K562 (cell line): ENCODE measurements around the gene RASIP1. TPM values are rescaled to one million over a fixed set of nuclear protein-coding genes. Genes with fewer than 3 reads are reported as not detected.
A peak's percentile ranks its signal among the peaks of the same experiment; 100 is the strongest.

Experiments used
- CHD4 ChIP-seq: fragments of 200-600 bp; sonication (generic); IDR thresholded peaks from 3 replicates; pipeline ENCODE4 v1.6.1; 2012; ENCODE audit warnings: low read depth, mild to moderate bottlenecking, mixed read lengths, low read length, inconsistent platforms; ENCODE audit not compliant: insufficient read depth, insufficient replicate concordance, poor library complexity, severe bottlenecking
- ELF1 ChIP-seq: fragments of 200-800 bp; sonication (Bioruptor generic); IDR thresholded peaks from 2 replicates; pipeline ENCODE4 v1.6.1; 2016; ENCODE audit warnings: missing genetic modification characterization, missing compliant biosample characterization
- FOS ChIP-seq: IDR thresholded peaks from 3 replicates; pipeline ENCODE4 v1.6.1; 2011; ENCODE audit not compliant: insufficient read length; ENCODE audit errors: extremely low read depth
- HDAC8 ChIP-seq: fragments of 450-650 bp; IDR thresholded peaks from 2 replicates; pipeline ENCODE4 v1.6.1; 2016; ENCODE audit warnings: mild to moderate bottlenecking, missing genetic modification characterization, moderate library complexity, missing compliant biosample characterization
- HMGN3 ChIP-seq: IDR thresholded peaks from 2 replicates; pipeline ENCODE4 v1.6.1; 2011; ENCODE audit warnings: borderline replicate concordance, low read depth, mild to moderate bottlenecking, mixed read lengths, low read length; ENCODE audit not compliant: insufficient read length; ENCODE audit errors: extremely low read depth
- NCOR1 ChIP-seq: fragments of 450-650 bp; IDR thresholded peaks from 2 replicates; pipeline ENCODE4 v1.6.1; 2016; ENCODE audit warnings: mild to moderate bottlenecking, moderate library complexity
- RERE ChIP-seq: sonication (generic); formaldehyde crosslinking; IDR thresholded peaks from 2 replicates; pipeline ENCODE4 v1.8.0; 2023; ENCODE audit warnings: missing genetic modification reagents, mild to moderate bottlenecking, borderline replicate concordance
- RFX1 ChIP-seq: fragments of 450-650 bp; IDR thresholded peaks from 2 replicates; pipeline ENCODE4 v1.6.1; 2016; ENCODE audit warnings: mild to moderate bottlenecking, moderate library complexity
- SIX5 ChIP-seq, 2 experiments: IDR thresholded peaks; 2 replicates each; pipeline ENCODE4 v1.6.1; 2011; ENCODE audit warnings: low read length in 2 of 2, borderline replicate concordance in 1 of 2, low read depth in 1 of 2, mild to moderate bottlenecking in 1 of 2, moderate library complexity in 1 of 2; ENCODE audit not compliant: insufficient read depth in 1 of 2
- SMAD2 ChIP-seq: fragments of 150-350 bp; IDR thresholded peaks from 2 replicates; pipeline ENCODE4 v1.6.1; 2014; ENCODE audit warnings: low read depth, mild to moderate bottlenecking, low read length
- TEAD1 ChIP-seq, 2 experiments: fragments of 450-650 bp in 1 of 2; sonication (generic) in 1 of 2; formaldehyde crosslinking; IDR thresholded peaks; 2 replicates each; pipeline versions ENCODE4 v1.4.0 to v1.8.0; 2020 to 2022; ENCODE audit warnings: mild to moderate bottlenecking in 2 of 2, missing genetic modification reagents in 1 of 2
- ZMIZ1 ChIP-seq, 2 experiments: fragments of 150-350 bp in 1 of 2; IDR thresholded peaks; 2 replicates each; pipeline ENCODE4 v1.6.1; 2012 to 2016; ENCODE audit warnings: low read depth in 2 of 2, low read length in 2 of 2, mild to moderate bottlenecking in 1 of 2, moderate library complexity in 1 of 2
- ZNF282 ChIP-seq: sonication (generic); formaldehyde crosslinking; IDR thresholded peaks from 2 replicates; pipeline ENCODE4 v1.8.1; 2023; ENCODE audit warnings: missing genetic modification reagents
- ZSCAN32 ChIP-seq: fragments of 450-650 bp; formaldehyde crosslinking; IDR thresholded peaks from 2 replicates; pipeline ENCODE4 v1.4.0; 2020; ENCODE audit warnings: mild to moderate bottlenecking, moderate library complexity
- polyA plus RNA-seq, 8 experiments: library from polyadenylated mRNA; depleted of rRNA in 4 of 8; stranded (reverse) in 5 of 8; unstranded in 3 of 8; fragments of >200 nt; fragmentation: Nextera tagmentation in 2 of 8; fragmentation: Illumina TruSeq in 1 of 8; extraction: Ambion mirVana in 2 of 8; extraction: Trizol in 1 of 8; gene quantifications; 2 replicates each; pipeline versions ENCODE4 v1.2.1 to v1.2.3, GENCODE V29; 2011 to 2014; ENCODE audit warnings: inconsistent platforms in 1 of 8, missing spikeins in 1 of 8
- total RNA-seq, 7 experiments: library from RNA; depleted of rRNA in 6 of 7; stranded (reverse); fragments of >200 nt in 6 of 7; fragmentation: Illumina TruSeq in 2 of 7; extraction: Trizol in 2 of 7; gene quantifications; 2 replicates each; pipeline versions ENCODE4 v1.2.1 to v1.2.3, GENCODE V29; 2011 to 2021; ENCODE audit warnings: low replicate concordance in 1 of 7

RASIP1 gene
- total and polyA plus RNA-seq, 9 of the 15 experiments (the other 6 are each of a cell fraction or from before 2014, with no cell fraction given) = 0.20 to 4.7 (median 1.5) TPM

- 0 out of 4 replicates have a peak, but pooled peaks of 1 of the 2 experiments have one; percentile 6 for TF ChIP-seq ZMIZ1 (IDR thresholded peaks at IDR 0.05; ENCODE audit: low read depth in 2 of 2, low read length in 2 of 2)
- TF ChIP-seq RFX1 = no peak
- TF ChIP-seq HMGN3 = no peak
- peak; percentile 76 for TF ChIP-seq ELF1 (tag)
- no peak for TF ChIP-seq TEAD1 (CRISPR knock-in tag; IDR thresholded peaks at IDR 0.05)
- no peak for TF ChIP-seq CHD4
- TF ChIP-seq SMAD2 = no peak
- TF ChIP-seq ZNF282 (CRISPR knock-in tag) = no peak
- no peak for TF ChIP-seq NCOR1
- no peak for TF ChIP-seq FOS
- TF ChIP-seq SIX5 (IDR thresholded peaks at IDR 0.05; ENCODE audit: borderline replicate concordance in 1 of 2, insufficient read depth in 1 of 2, low read depth in 1 of 2, low read length in 2 of 2) = peak; percentile 95
- no peak for TF ChIP-seq ZSCAN32 (CRISPR knock-in tag)
- no peak for TF ChIP-seq RERE (CRISPR knock-in tag)
- no peak for TF ChIP-seq HDAC8 (tag)
Measured at GRCh38 chr19:48724796-48725753, 15.3 kb downstream of the RASIP1 start (continued).
